GM19099 (cell line): ENCODE data around the gene ZSCAN22.

Experiments
- POLR2A ChIP-seq: IDR thresholded peaks from 3 replicates; pipeline ENCODE4 v1.6.1; 2011; ENCODE audit warnings: low read depth; ENCODE audit not compliant: insufficient read length; ENCODE audit errors: extremely low read depth

The ZSCAN22 gene

DNA sequence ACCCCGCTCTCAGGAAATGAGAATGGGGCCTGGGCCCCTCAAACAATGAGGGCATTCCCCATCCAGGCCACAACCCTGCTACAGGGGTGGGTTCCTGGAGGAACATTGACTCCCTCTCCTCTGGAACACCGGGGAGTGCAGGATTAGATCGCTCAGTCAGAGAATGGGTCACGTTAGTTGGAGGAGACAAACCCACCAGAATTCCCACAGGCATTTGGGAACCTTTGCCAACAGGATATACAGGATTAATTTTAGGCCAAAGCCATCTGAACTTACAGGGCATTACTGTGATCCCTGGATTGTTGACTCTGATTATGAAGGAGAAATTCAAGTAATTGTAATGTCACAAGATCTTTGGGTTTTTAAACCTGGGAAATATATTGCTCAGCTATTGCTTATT is 19.1 kb upstream of the ZSCAN22 start:
- TF ChIP-seq POLR2A, result no peak

GRCh38 chr19:58311345-58311865 is 15.4 kb upstream of the ZSCAN22 start:
- no peak for TF ChIP-seq POLR2A

DNA sequence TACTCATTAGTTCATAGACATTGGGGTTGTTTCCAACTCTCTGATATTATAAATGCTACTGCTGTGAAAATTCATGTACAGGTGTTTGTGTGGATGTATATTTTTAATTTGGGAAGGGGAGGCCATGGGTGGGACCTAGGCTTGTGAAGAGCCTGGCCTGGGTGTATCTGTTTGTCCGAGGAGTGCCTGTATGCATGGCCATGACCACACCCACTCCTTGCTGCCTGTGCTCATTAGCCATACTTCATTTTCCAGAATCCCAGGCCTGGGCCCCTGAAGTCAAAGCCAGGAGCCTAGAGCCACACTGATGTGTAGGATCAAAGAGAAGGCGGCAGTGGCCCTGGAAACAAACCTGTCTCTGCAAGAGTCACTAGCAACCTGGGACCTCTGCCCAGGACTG is 11.2 kb upstream of the ZSCAN22 start:
- TF ChIP-seq POLR2A, result no peak

- TF ChIP-seq POLR2A, result no peak
Observed at GRCh38 chr19:58317476-58318072, 9.2 kb upstream of the ZSCAN22 start.

- no peak for TF ChIP-seq POLR2A
Observed at GRCh38 chr19:58318297-58318696, 8.5 kb upstream of the ZSCAN22 start.

DNA sequence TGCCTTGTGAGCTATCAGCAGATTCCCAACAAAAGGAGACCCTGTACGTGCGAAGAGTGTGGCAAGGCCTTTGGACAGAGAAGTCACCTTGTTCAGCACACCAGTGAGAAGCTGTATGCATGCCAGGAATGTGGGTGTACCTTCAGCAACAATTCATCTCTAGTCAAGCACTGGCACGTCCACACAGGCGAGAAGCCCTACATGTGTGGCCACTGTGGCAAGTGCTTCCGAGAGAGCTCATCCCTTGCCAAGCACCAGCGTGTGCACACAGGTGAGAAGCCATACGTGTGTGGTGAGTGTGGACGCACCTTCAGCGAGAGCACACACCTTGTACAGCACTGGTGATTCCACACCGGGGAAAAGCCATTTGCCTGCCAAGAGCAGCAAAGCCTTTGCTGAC is 7.6 kb upstream of the ZSCAN22 start:
- no peak for TF ChIP-seq POLR2A

GRCh38 chr19:58325311-58326022 is 1.3 kb upstream of the ZSCAN22 start:
- no peak for TF ChIP-seq POLR2A

GRCh38 chr19:58326501-58326913 is 287 bp upstream of the ZSCAN22 start:
- TF ChIP-seq POLR2A, result no peak

DNA sequence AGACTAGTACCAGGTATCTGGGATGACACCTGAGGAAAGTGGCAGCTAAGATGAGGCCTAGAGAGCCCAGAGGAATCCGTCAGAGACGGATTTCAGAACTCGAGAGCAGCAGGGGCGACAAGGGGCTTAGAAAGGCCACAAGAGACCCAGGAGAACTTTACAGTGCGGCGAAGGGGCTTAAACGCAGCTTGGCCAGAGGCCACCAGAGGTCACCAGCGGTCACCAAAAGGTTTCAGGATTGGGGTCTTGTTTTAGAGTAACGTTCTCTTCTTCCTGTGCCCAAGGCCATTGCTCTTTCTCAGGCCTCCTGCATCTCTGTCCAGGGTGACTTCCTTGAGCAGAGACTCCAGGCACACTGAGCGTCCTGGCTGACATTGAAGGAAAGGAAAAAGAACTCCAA is 2.2 kb downstream of the ZSCAN22 start:
- TF ChIP-seq POLR2A, result no peak

DNA sequence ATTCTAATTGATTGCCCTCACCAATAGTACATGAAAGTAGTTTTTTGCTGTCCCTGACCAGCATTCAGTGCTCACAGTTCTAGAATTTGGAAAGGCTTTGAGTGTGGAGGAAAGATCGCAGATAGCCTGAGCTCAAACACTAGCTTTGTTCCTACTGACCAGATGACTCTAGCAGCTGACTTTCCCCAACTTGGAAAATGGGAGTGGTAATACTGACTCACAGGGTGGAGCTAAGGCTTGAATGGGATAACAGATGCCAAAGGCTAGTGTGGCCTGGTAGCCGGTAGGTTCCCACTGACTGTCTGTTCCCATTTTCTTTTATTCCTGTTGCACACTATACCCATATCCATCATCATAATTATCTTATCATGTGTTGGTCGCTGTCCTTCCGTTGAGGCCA is 3.7 kb downstream of the ZSCAN22 start:
- TF ChIP-seq POLR2A, result no peak

DNA sequence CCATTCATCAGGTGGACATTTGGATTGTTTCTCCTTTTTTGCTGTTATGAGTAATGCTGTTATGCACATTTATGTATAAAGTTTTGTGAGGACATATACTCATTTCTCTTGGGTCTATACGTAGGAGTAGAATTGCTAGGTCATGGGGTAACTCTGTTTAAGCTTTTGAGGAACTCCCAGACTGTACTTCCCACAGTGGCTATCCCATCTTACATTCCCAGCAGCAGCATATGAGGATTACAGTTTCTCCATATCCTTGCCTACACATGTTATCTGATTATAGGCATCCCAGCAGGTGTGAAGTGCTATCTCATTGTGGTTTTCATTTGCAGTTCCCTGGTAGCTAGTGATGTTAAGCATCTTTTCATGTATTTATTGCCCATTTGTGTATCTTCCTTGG is 5.9 kb downstream of the ZSCAN22 start:
- no peak for TF ChIP-seq POLR2A

GRCh38 chr19:58334691-58335249 is 8.0 kb downstream of the ZSCAN22 start:
- no peak for TF ChIP-seq POLR2A

- no peak for TF ChIP-seq POLR2A
Observed at GRCh38 chr19:58335630-58336029, 8.8 kb downstream of the ZSCAN22 start.

DNA sequence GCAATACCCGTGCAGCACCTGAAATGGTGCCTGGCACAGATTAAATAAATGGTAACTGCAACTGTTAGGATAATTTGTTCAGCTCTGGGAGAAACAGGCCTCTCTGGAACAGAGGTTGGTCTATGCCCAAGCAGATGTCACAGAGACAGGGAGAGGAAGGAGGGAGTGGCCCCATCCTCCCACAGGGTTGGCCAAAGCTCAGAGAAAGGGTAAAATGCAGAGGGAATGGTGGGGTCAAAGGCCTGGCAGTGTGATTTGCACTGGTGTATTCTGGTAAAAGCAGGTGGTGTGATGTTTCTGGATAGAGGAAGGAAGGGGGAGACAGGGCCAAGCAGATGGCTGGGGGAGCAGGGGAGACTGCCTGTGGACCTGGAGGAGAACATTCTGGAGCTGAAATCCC is 9.4 kb downstream of the ZSCAN22 start:
- TF ChIP-seq POLR2A, result no peak

GRCh38 chr19:58336820-58337219 is 10.0 kb downstream of the ZSCAN22 start:
- no peak for TF ChIP-seq POLR2A

DNA sequence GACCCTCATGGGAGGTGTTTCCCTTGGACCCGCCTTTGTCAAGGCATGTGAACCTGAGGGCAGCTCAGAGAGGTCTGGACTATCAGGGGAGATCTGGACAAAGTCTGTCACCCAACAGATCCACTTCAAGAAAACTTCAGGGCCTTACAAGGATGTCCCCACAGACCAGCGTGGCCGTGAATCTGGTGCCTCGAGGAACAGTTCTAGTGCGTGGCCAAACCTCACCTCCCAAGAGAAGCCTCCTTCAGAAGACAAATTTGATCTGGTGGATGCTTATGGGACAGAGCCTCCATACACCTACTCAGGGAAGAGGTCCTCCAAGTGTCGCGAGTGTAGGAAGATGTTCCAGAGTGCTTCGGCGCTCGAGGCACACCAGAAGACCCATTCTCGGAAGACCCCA is 11.5 kb downstream of the ZSCAN22 start:
- TF ChIP-seq POLR2A, result no peak
